ENCODE results near the gene ST8SIA6.
"Not testable (repeated sequence)": the region's sequence is repeated elsewhere in the genome, so short reads cannot be mapped to it uniquely, and the experiment has no call there.

ST8SIA6 gene

DNA sequence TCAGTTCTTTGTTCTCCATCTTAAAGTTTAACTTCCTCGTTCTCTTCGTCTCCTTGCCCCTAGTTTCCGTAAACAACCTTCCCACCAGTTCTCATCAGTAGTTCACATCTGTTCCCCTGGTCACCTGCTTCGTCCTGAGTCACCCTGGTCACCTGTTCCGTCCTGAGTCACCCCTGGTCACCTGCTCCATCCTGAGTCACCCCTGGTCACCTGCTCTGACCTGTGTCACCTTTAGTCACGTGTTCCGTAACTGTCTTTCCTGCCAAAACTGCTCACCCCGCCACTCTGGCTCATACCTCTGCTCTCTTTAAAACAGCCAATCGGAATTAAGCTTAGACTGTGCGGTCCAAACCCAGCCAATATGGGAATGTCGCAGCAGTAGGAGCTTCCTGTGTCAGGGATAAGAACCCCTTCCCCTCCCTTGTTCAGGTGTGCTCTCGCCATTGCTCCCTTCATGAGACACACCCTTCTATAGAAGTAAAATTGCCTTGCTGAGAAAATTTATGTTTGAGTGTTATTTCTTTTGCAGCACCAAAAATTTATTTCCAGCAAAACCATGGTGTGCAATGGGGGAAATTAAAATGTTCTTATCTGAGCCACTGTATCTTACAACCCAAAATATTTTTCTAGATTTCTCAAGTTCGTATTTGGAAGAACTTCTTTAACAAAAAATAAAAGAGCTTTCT lies 114.1 kb downstream of the ST8SIA6 start:
- no peak overlapping the region for H3K27ac ChIP-seq
- TF ChIP-seq, protein P1, sequence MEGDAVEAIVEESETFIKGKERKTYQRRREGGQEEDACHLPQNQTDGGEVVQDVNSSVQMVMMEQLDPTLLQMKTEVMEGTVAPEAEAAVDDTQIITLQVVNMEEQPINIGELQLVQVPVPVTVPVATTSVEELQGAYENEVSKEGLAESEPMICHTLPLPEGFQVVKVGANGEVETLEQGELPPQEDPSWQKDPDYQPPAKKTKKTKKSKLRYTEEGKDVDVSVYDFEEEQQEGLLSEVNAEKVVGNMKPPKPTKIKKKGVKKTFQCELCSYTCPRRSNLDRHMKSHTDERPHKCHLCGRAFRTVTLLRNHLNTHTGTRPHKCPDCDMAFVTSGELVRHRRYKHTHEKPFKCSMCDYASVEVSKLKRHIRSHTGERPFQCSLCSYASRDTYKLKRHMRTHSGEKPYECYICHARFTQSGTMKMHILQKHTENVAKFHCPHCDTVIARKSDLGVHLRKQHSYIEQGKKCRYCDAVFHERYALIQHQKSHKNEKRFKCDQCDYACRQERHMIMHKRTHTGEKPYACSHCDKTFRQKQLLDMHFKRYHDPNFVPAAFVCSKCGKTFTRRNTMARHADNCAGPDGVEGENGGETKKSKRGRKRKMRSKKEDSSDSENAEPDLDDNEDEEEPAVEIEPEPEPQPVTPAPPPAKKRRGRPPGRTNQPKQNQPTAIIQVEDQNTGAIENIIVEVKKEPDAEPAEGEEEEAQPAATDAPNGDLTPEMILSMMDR (conservative IDR thresholded peaks at IDR 0.05), result no peak

DNA sequence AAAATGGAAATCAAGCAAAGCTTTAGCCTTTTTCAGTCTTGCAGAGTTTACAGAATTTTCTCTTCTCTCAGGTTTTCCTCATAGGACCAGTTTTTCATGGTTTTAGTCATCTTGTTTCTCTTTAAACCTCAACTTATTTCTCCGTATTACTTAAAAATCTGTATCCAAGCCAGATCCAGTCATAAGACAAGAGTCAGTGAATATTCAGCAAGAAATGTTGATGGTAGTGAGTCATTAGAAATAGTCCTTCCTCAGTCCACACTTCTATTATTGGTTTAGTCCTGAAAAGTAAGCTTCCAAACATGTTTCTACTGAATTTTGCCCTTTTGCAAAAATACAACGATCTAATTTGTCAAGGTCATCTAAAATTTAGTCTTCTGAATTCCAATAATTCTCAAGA lies 119.3 kb downstream of the ST8SIA6 start:
- H3K27ac ChIP-seq, result no peak overlapping the region
- TF ChIP-seq, protein P1 (conservative IDR thresholded peaks at IDR 0.05), result no peak

DNA sequence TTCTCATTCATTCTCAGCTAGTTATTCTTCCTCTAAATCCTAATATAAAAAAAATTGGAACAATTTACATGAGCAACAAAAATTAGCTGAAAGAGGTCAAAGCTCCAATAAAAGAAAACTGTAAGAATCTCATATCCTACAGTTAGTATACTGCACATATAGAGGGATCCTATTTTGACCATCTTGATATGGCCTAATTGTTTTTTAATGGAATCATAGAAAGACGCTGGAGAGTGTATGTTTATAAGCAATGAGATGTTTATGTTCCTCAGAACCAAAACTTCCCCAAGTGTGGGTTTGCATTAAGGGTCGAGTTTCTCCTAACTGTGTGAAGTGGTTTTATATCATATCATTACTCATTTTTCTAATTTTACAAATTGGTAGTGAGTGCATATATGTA lies 123.9 kb downstream of the ST8SIA6 start:
- no peak overlapping the region for H3K27ac ChIP-seq
- TF ChIP-seq, protein P1 (conservative IDR thresholded peaks at IDR 0.05), result no peak

DNA sequence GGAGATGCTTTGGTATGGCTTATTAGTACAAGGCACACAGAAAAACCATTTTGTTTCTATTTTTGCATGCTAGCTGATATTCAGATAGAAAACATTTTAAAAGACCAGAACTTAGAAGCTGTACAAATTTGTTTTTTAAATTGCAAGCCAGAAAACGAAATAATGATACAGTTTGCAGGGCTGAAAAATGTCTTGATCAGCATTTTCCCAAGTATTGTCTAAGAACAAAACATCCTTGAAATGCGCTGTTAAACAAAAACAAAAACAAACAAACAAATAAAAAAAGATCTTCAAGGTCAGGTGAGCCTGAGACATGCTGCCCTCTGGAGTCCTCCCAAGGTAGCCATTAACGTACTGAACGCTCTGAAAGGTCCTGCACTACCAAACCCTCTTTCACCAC lies 128.0 kb downstream of the ST8SIA6 start:
- H3K27ac ChIP-seq, result no peak overlapping the region
- TF ChIP-seq, protein P1 (conservative IDR thresholded peaks at IDR 0.05), result no peak

DNA sequence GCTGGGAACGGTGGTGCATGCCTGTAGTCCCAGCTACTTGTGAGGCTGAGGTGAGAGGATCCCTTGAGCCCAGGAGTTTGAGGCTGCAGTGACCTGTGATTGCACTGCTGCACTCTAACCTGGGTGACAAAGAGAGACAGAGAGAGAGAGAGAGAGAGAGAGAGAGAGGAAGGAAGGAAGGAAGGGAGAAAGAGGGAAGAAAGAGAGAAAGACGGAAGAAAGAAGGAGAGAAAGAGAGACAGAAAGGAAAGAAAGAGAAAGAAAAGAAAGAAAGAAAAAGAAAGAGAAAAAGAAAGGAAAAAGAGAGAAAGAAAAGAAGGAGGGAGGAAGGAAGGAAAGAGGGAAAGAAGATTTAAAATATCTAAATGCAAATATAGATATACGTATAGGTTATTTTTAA lies 132.4 kb downstream of the ST8SIA6 start:
- not testable (repeated sequence) for H3K27ac ChIP-seq

DNA sequence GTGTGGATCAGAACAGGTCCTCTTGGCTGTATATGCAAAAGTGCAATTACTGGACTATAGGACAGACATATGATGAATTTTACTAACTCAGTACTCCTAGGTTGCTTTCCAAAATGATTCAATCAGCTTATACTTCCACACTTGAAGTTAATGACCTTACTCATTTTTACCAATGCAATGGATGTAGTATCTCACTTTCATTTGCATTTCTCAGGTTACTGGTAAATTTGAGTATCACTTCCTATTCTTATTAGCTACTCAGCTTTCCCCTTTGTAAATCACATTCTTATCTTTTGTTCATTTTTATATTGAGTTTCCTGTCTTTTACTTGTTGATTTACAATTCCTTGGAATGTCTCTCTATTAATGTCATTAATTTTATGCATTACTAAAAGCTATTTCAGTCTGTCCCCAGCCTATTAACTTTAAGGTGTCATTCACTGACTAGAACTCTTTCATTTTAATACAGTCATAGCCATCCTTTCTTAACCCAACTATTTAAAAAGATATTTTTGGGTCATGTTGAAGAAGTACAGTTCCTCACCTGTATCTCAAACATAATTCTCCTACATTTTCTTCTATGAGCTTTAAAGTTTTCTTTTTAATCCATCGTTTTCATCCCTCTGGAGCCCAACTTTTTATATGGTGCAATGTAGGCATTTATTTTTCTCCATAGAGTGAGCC lies 137.8 kb downstream of the ST8SIA6 start:
- TF ChIP-seq, protein P1 (conservative IDR thresholded peaks at IDR 0.05), result no peak
- no peak overlapping the region for H3K27ac ChIP-seq

DNA sequence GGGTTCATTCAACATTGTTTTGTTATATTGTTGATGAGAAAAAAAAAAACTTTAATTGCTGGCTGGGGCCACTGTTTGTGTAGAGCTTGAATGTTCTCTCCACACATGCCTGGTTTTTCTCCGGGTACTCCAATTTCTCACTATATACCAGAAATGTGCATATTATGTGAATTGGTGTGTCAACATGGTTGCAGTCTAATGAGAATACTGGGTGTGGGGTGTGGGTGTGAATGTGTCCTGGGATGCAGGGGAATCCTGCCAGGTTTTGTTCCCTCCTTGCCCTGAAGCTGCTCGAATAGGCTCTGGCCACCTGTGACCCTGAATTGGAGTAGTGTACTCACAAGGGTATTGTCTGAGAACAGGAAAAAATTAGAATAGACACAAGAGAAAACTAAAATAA lies 145.0 kb downstream of the ST8SIA6 start:
- H3K27ac ChIP-seq, result no peak overlapping the region
- TF ChIP-seq, protein P1 (conservative IDR thresholded peaks at IDR 0.05), result no peak

DNA sequence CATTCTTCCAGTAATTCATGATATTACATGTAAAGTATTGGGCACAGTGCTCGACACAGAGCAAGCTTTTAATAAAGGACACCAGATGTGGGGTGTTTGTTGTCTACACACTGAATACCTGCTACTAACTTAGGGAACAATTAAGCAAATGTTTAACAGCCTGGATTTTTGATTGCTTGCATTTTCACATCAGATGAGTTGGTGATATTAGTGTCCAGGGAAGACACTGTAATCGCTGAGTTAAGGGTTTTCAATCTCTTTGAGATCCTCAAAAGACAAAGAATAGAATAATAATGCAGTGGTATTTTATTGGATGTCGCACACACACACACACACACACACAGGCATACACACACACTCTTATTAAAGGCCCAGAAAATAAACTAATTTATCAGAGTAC lies 147.3 kb downstream of the ST8SIA6 start:
- TF ChIP-seq, protein P1 (conservative IDR thresholded peaks at IDR 0.05), result no peak
- H3K27ac ChIP-seq, result no peak overlapping the region
